HG02763 (cell line): ENCODE measurements around the gene DNAJB9.
"Not testable (repeated sequence)": the region's sequence is repeated elsewhere in the genome, so short reads cannot be mapped to it uniquely, and the experiment has no call there.

Source experiments
- ATAC-seq: cut with Tn5 transposase; IDR thresholded peaks from one replicate; pipeline ENCODE4 v1.9.1; 2021; ENCODE audit warnings: mild to moderate bottlenecking, moderate library complexity; ENCODE audit not compliant: unreplicated experiment

DNAJB9 gene

DNA sequence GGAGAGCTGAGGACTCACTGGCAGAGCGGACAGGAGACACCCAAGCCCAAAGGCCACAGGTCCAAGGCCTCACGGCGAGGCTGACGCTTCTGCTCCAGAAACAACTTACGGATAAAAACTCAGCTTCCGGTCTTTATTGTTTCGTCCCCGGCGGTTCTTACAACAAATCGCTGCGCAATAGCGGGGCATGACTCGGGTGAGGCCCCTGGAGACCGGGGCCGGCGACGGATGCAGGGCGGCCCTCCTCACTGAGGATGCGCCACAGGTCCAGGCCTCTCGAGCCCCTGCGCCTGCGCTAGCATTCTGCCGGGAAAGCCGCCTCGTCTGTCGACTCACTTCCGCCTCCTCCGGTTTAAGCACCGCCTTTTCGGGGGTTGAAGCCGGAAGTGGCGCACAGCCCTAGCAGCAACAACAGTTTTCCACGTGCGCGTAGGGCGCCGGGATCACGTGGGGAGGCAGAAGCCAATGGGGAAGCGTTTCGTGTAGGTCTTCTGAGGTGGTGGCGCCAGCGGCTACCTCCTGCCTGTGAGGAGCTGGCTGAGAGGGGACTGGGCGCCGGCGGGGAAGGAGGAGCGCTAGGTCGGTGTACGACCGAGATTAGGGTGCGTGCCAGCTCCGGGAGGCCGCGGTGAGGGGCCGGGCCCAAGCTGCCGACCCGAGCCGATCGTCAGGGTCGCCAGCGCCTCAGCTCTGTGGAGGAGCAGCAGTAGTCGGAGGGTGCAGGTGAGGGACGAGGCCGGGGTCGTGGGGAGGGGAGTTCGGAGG, at the start of gene DNAJB9, which contains the start of gene THAP5:
TSS of gene DNAJB9 (plus strand) at position 494 of the 765 bp plus-strand sequence. CDS start 1,853 bp downstream, outside the sequence.
TSS of gene THAP5 (minus strand) at position 326 of the 765 bp plus-strand sequence. CDS start at position 189, 137 bp downstream.
- ATAC-seq = peak; percentile 94

DNA sequence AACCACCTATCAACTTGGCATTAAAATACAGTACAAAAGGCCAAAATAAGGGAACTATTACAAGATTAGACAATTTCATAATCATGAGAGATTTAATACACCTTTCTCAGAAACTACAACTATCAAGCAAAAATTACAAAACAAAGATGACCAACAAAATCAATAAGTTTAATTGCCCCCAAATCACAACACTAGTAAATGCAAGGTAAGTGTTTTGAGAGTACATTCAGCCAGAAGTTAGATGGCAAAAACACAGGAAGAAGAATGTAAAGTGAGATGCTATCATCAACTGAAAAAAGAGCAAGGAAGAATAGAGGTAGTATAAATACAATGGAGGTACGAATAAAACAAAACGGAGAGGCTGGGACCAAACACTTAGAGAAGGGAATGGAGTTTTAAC, 46.9 kb upstream of the DNAJB9 start:
- no peak for ATAC-seq

DNA sequence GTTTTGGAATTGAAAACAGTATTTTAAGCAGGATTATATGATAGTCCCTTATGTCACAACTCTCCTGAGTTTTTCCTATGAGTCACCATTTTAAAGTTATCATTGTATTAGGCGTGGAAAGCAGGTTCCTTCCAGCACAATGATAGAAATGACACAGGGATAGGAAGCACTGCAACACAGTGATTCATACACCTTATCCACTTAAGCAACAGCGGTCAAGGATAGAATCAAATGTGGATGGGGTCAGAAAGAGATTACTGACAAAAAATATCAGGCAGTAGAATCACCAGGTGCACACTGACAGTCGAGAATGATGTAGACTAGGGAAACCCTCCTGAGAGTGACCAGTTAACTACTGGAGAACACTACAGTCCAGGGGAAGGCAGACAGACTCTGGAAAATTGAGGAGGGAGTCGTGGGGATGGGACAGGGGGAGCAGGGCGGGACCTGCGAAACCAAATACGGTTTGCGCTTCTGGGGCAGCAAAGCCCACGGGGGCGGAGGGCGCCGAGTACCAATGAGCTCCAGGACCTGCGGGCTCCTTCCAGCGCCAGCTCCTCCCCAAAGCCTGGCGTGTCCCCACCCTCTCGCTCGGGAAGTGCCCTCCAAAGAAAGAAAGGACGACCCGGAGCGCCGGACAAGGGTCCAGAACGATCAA, 44.2 kb upstream of the DNAJB9 start:
- peak; percentile 45 for ATAC-seq

DNA sequence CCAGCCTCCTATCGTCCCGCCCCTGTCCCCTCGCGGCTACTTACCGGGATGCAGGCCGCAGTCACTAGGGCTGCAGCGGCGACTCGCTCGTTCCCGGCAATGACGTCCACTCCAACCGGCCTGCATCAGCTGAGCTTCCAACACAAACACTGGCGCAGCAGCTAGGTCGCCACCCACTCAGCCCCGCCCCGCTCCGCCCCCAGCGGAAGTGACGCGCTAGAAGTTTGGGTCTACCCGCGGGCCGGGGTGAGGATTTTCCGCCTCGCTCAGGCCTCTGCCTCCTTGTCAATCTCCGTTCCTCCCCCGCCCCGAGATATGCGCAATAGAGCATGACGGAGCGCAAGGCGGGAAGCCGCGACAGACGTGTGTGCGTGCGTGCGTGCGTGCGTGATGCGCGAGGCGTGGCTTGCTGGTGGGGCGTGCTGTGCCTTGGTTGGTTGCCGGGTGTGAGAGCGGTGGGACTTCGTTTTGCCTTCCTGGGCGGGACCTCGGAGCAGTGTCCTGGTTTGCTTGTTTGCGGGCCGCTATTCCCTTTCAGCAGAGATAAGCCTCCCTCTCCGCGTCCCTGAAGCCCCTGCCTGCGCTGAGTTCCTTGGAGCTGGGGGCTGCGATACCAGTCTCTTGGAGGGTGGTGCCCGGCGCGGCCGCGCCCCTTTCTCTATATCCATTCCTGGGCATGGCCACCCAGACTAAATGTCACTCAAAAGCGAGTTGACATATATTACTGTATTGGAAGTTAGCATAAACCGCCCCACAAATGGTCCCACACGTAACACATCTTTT, 43.5 kb upstream of the DNAJB9 start, which contains the start of gene PNPLA8:
TSS of gene PNPLA8 (minus strand) at position 151 of the 783 bp plus-strand sequence. CDS start 10,644 bp downstream, outside the sequence.
- peak; percentile 91 for ATAC-seq

DNA sequence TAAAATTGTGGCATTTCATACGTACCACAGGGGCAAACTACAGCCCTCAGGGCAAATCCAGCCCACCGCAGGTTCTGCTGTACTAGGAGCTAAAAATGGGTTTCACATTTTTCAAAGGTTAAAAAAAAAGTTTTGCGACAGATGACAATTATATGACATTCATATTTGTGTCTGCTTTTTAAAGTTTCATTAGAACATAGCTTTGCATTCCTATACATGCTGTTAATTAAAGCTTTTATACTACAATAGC, 43.0 kb upstream of the DNAJB9 start:
- no peak for ATAC-seq

DNA sequence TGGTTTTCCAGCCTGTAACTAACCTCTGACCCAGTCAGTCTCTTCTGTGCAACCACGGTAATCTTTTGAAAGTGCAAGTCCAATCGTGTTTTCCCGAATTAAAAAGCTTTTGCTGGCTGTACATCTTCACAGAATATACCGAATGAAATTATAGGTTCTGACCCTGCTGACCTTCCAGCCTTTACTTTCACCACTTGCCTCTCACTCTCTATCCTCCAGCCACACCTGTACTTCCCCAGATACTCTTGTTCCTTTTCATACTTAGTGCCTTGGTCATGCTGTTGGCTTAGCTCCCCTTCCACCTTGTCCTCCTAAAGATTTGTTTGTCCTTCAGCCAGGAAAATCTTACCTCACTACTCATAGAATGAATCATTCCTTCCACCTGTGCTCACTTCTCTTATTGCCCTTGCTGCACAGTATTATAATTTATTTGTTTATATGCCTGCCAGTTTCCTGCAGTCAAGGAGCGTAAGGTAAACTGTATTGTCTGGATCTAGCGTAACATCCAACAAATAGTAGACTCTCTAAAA, 41.4 kb upstream of the DNAJB9 start:
- no peak for ATAC-seq

DNA sequence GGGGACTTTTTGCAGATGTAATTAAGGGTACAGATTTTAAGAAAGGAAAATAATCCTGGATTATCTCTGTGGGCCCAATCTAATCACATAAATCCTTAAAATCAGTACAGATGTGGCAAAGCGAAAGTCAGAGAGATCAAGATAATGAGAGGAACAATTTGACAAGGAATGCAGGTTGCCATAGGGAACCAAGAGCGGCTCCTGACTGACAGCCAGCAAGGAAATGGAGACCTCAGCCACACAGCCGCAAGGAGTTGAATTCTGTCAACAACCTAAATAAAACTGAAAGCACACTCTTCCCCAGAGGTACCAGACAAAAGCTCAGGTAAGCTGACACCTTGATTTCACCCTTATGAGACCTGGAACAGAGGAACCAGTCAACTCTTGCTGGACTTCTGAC, 40.3 kb upstream of the DNAJB9 start:
- ATAC-seq = no peak

DNA sequence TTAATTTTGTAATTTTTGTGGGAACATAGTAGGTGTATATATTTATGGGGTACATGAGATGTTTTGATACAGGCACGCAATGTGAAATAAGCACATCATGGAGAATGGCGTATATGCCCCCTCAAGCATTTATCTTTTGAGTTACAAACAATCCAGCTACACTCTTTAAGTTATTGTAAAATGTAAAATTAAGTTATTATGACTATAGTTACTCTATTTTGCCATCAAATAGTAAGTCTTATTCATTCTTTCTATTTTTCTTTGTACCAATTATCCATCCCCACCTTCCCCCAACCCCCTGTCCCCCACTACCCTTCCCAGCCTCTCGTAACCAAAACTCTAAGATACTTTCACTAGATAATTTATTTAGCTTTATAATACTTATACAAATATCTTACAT, 36.0 kb upstream of the DNAJB9 start:
- ATAC-seq = no peak

DNA sequence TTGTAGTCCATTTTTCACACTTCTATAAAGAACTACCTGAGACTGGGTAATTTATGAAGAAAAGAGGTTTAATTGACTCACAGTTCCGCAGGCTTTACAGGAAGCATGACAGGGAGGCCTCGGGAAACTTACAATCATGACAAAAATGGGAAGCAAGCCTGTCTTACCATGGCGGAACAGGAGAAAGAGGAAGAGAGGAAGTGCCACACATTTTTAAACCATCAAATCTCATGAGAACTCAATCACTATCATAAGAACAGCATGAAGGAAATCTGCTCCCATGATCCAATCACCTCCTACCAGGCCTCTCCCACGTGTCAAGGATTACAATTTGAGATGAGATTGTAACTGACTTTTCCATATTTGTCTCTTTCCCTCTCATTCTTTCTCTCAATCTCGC, 34.4 kb upstream of the DNAJB9 start:
- no peak for ATAC-seq

DNA sequence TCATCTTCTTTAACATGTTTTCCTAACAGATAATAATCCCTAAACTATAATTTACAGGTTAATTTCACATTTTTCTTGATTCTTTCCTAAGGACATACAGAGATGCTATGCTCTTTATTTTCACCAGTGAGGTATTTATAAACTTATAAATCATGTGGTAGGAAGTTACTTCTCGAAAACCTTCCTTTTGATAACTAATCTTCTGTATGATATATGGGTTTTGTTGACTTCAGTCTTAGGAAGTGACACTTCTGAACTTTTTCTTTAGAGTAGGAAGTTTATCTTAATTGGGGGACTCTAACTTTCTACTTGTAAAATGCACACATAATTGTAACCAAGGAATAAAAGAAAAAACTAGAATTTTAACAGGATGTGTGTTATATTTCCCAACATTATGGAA, 33.9 kb upstream of the DNAJB9 start:
- no peak for ATAC-seq

DNA sequence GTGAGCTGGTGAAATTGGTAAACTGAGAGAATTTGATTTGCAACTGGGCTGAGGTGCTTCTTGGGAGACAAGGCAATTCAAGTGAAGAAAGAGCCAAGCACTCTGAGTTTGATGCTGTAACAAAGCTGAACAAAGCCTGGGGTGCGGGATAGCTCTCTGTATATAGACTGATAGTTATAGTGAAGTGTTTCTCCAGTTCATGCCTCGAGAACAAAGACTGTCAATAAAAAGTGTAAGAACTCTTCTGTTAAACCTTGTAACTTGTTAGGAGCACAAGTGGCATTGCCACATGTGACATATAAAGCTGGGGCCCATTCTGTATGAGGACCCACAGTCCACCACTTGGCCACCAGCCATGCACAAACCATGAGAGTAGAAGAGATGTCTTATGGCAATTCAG, 32.4 kb upstream of the DNAJB9 start:
- no peak for ATAC-seq

DNA sequence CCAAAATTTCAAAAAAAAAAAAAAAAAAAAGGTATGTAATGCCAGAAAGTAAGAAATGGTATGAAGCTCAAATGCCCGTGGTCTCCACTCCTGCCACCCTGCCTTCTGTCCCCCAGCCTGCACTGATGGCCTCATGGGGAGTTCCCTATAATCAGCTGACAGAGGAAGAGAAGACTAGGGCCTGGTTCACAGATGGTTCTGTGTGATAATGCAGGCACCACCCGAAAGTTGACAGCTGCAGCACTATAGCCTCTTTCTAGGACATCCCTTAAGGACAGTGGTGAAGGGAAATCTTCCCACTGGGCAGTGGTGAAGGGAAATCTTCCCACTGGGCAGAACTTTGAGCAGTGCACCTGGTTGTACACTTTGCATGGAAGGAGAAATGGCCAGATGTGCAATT, 31.4 kb upstream of the DNAJB9 start:
- ATAC-seq = not testable (repeated sequence)

DNA sequence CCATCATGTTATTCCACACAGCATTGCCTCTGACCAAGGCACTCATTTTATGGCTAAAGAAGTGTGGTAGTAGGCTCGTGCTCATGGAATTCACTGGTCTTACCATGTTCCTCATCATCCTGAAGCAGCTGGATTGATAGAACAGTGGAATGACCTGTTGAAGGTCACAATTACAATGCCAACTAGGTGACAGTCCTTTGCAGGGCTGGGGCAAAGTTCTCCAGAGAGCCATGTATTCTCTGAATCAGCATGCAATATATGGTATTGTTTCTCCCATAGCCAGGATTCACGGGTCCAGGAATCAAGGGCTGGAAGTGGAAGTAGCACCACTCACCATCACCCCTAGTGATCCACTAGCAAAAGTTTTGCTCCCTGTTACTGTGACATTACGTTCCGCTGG, 31.0 kb upstream of the DNAJB9 start:
- ATAC-seq = not testable (repeated sequence)

DNA sequence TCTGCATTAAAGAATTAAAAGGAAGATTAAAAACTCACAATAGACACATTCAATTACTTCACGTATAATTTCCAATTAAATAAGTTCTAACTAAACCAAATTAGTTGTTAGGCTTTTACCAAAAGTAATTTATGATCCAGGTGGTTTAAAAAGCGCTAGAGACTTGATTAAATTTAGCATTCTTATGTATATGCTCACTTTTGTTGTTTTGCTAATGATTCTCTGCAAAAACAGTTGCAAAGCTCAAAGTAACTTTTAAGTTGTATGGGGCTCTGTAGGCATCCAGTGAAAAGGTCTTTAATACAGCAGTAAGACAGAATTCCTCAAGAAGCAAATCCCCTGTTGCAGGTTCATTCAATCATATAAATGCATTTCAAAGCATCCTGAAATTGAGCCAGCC, 28.2 kb upstream of the DNAJB9 start:
- ATAC-seq = no peak

DNA sequence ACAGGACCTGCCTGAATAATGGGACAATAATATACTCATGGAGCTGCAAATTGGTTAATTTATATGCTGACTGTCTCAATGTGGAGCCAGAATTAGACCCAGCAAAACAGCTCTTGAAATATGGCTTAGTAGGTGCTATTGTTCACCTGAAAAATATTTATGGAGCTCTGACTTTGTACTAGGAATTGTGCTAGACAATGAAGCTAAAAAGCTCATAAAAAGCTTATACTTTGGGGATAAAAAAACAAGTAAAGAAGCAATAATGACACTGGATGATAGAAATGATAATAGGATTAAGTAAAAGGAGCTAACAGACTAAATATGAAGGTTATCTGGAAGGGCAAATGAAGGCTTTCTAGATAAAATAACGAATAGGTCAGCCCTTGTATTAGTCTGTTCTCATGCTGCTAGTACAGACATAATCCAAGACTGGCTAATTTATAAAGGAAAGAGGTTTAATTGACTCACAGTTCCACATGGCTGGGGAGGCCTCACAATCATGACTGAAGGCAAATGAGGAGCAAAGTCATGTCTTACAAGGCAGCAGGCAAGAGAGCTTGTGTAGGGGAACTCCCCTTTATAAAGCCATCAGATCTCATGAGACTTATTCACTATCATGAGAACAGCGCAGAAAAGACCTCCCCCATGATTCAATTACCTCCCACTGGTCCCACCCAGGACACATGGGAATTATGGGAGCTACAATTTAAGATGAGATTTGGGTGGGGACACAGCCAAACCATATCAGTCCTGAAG, 21.4 kb upstream of the DNAJB9 start:
- not testable (repeated sequence) for ATAC-seq

DNA sequence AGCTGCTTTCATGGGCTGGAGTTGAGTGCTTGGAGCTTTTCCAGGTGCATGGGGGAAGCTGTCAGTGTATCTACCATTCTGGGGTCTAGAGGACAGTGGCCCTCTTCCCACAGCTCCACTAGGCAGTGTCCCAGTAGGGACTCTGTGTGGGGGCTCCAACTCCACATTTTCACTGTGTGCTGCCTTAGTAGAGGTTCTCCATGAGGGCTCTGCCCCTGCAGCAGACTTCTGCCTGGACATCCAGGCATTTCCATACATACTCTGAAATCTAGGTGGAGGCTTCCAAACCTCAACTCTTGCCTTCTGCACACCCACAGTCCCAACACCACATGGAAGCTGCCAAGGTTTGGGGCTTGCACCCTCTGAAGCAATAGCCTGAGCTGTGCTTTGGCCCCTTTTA, 13.0 kb upstream of the DNAJB9 start:
- ATAC-seq = not testable (repeated sequence)

DNA sequence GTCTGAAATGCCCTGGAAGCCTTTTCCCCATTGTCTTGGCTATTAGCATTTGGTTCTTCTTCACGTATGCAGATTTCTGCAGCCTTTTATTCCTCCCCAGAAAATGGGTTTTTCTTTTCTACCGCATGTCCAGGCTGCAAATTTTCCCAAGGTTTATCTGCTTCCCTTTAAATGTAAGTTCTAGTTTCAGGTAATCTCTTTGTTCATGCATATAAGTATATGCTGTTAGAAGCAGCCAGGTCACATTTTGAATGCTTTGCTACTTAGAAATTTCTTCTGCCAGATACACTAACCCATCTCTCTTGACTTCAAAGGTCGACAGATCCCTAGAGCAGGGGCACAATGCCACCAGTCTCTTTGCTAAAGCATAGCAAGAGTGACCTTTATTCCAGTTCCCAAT, 12.5 kb upstream of the DNAJB9 start:
- ATAC-seq = no peak

DNA sequence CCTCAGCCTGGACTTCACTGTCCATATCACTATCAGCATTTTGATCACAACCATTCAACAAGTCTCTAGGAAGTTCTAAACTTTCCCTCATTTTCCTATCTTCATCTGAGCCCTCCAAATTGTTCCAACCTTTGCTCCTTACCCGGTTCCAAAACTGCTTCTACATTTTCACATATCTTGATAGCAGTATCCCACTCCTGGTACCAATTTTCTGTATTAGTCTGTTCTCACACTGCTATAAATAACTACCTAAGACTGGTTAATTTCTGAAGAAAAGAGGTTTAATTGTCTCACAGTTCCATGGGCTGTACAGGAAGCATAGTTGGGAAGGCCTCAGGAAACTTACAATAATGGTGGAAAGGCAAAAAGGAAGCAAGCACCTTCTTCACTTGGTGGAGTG, 12.1 kb upstream of the DNAJB9 start:
- ATAC-seq = no peak

DNA sequence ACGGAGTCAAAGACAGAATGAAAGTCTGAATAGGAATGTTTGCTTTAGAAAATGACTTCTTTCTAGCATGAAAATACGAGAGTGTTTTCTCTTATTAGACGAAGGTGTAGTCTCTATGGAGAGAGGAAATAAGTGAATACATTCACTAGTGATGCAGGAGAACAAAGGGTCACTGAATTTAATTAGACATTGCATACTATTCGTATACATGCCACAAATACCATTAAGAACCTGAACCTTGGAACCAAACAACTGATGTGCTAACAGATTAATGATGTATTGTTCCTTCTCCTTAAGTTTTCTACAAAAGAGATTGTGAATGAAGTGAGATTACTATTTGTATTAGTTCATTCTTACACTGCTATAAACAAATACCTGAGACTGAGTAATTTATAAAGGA, 10.4 kb upstream of the DNAJB9 start:
- ATAC-seq = no peak

DNA sequence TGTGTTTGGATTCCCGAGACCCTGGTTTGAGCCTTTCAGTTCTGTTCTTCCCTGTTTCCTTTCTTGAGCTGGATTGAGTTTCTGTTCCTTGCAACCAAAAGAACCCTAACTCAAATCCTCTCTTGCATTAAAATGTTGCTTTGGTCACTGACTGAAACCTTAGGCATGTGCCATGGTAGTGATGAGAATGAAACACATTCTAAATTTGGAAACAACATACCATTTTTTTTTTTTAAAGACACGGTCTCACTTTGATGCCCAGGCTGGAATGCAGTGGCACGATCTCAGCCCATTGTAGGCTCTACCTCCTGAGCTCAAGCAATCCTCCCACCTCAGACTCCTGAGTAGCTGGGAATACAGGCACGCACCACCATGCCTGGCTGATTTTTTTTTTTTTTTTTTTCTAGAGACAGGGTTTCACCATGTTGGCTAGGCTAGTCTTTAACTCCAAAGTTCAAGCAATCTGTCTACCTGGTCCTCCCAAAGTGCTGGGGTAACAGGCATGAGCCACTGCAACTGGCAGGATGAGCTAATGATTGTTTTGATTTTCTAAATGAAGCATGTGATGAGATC, 8.5 kb upstream of the DNAJB9 start:
- ATAC-seq = no peak
